CMK (cell line): ENCODE results near the gene MRM2.

Experiments used
- DNase-seq: peaks from one replicate; pipeline ENCODE4 v3.0.0-alpha.2; 2010; ENCODE audit warnings: low read depth

Gene MRM2

DNA sequence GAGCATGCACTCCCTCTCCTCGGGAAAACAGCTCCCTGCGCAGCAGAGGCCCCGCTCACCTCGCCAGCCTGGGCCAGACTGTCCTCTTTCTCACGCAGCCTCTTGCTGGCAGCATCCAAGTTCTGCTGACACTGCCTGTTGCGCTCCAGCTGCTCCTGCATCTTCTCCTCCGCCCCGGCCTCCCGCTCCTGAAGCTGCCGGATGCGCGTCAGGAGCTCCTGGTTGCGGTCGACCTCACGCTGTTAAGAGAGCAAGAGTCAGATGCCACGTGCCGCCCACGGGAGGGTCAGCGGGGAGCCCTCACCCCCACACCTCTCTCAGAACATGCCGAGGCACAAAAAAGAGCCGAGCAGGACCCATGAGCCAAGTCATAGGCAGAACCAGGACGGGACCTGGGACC lies 19.5 kb downstream of the MRM2 start:
- no peak for DNase-seq

DNA sequence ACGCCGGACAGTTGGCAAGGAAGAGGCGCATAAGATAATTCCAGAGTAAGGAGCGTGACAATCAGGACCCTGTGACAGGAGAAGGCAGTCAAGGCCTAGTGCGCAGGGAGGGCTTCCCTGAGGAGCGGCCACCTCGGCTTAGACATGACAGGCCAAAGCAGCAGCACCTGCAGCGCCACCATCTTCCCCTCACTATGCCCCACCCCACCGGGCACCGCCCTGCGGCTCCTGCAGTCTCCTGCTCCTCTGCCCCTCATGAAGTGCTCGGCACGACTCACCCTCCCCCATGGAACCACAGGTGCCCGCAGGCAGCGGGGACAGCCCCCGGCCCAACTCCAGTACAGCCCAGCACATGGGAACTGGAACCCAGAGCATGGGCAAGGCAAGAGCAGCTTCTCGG lies 21.1 kb downstream of the MRM2 start:
- DNase-seq, result no peak

GRCh38 chr7:2220506-2220905 lies 21.5 kb downstream of the MRM2 start:
- no peak for DNase-seq

DNA sequence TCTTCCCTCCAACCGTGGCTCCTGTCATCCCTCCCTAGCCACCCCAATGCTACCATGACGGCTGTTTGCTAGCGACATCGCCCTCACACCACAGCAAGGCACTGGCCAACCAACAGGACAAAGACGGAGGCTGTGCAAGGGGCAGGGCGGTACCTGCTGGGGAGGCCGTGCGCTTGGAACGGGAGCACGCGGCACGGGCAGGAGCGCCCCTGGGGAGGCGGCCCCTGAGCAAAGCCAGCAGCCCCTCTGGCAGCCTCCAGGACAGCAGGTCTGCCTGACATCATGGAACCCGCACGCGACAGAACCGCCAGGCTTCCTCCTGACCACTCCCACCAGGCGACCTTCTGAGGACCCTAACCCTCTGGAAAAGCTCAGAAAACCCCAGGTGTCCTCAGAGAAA lies 22.0 kb downstream of the MRM2 start:
- no peak for DNase-seq

DNA sequence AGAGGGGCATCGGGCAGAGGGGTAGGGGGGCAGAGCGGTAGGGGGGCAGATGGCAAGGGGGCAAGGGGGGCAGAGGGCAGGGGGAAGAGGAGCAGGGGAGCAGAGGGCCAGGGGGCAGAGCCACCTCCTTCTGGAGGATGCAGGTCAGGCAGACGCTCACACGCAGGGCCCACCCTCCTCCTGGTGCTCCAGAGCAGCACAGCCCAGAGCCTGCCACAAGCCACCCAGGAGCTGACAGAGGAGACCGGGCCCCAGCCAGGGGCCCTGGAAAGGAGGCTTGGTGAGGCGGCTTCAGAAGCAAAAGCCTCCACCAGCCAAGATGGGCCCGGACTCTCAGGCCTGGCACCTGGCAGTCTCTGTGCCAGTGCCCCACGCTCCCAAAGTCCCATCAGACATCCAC lies 22.4 kb downstream of the MRM2 start:
- no peak for DNase-seq

DNA sequence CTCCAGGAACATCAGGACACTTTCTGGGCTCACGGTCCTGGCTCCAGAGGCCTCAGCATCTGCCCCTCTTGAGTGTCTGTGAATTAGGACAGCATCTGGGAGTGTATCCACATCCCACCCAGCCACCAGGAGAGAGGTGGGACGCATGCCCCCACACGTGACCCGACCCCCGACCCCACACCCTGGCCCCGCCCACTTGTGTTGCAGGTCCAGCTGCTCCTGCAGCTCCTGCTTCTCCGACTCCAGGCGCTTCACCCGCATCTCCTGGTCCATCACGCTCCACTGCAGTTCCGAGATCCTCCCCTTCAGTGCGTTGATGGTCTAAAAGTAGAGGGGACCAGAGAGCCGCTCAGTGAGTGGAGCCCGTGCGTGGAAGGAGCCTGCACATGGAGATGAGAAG lies 22.9 kb downstream of the MRM2 start:
- DNase-seq, result no peak

DNA sequence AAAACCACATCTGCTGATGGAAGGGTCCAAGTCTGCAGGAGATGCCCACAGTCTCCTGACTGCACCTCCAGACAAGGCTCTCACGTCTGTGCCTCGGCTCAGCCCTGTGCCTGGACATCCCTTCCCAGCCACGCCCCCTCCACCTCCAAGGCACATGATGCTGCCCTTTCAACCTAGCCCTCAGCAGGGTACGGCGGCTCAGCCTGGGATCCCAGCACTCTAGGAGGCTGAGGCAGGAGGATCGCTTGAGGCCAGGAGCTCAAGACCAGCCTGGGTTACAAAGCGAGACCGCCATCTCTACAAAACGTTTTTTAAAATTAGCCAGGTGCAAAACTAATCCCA lies 23.6 kb downstream of the MRM2 start:
- no peak for DNase-seq

GRCh38 chr7:2217716-2218443 lies 24.1 kb downstream of the MRM2 start:
- DNase-seq, result no peak

DNA sequence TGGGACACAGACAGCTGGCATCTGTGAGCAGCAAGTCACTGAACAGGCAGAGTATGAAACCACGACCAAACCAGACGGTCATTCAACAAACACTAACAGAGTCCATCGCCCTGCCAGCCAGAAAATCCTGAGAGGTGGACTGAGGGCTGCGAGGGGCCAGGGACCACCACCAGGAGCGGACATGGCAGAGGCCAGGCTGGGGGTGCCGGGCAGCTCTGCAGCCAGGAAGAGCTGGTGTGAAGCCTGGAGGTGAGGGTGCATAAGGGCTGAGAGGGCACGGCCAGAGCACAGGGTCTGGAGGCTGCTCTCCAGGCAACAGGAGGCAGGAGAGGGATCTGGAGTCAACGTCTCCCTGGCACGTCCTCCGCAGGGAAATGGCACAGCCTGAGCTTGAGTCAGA lies 24.8 kb downstream of the MRM2 start:
- no peak for DNase-seq

DNA sequence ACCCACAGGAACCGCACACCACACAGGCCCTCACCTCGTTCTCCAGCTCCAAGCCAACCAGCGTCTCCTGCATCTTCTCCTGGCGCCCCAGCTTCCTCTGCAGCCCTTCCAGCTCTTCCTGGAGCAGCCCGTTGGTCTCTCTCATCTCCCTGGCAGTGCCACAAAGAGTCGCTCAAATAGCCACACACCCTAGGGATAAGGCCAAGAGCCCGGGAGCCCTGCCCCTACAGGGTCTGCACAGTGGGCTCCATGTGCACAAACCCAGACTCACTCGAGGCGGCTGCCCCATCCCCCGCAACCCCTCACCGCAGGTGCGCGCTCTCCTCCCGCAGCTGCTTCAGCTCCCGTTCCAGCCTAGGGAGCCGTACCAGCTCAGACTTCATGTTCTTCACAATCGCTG lies 26.2 kb downstream of the MRM2 start:
- DNase-seq, result no peak

DNA sequence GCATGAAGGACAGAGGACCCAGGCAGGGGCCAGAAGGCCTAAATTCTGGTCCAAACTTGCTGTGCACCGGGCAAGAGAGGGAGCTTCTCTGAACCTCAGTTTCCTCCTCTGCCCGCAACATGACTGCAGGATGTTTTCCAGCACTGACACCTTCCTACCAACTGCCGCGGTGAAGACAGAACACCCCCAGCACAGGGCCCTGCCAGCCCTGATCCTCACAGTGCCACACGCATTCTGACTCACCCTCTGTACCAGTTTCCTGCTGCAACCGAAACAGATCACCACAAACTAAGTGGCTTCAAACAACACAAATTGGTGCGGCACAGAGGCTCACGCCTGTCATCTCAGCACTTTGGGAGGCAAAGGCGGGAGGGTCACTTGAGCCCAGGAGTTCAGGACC lies 27.4 kb downstream of the MRM2 start:
- DNase-seq, result no peak

DNA sequence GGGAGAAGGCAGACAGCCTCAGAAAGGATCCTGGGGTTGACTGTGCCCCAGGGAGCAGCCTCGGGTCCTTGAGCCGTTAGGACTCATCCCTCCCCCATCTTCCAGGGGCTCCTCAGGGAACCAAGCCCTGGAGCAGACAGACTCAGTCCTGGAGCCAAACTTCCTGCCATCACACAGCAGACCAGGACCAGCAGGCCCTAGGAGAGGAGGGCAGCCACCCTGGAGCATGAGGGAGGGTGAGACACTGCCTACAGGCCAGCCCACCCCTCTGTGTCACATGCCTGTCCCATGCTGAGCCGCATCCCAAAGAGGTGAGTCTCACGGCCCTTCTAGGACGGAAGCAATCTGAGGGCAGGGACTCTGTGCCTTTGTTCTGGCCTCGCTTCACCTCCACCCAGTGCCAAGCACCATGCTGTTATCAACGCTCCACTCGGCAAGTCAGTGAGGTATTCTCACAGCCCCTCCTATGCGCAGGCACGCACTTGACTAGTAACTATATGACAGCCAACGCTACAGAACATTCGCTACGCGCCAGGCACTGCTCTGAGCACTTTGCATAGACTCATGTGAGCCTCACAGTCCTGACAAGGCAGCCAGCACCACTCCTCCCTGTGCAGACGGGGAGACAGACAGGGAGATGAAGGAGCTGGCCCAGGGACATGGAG lies 28.3 kb downstream of the MRM2 start:
- DNase-seq, result no peak

DNA sequence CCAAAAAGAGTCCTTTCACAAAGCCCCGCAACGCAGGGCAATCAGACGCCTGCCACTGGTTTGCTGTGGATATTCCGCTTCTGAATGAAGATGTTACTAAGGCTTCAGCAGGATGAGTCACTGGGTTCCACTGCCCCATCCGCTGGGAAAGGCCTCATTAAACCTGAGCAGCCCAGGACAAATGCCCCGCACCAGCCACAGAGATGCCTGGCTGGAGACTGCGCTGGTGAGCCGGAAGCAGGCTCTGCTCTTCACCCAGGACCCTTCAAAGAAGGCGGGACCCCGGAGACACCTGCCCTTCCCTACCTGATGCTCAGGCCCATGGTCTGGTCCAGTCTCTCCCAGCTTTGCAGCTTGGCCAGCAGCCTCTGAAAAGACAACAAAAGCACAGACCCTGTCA lies 29.1 kb downstream of the MRM2 start:
- DNase-seq, result no peak

GRCh38 chr7:2211926-2212325 lies 30.1 kb downstream of the MRM2 start:
- no peak for DNase-seq

DNA sequence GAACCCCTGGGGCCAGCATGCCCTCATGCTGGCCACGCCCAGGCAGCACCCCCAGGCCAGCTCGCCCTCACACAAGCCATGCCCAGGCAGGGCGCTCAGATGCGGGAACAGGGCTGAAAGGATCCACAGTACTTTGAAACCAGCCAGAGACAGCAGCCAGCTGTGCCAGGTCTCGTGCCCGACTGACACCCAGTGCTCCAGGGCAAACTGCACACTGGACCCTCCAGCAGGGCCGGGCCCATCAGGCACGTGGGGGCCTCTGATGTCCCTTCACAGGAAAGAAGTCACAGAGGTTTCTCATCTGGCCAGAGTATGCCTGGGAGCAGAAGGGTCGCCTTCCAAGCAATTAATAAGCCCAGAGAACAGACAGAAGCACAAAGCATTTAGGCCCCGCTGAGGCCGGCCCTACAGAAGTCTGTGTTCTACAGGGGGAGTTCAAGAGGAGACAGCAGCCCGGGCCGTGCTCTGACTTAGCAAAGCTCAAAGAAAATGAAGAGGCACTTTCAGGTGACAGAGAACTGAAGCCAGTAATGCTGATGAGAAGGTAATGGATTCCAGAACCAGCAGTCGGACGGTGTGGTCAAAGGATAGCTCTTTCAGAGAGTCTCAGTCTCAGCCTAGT lies 30.6 kb downstream of the MRM2 start:
- no peak for DNase-seq

- no peak for DNase-seq
Observed at GRCh38 chr7:2210551-2211258, 31.3 kb downstream of the MRM2 start.

DNA sequence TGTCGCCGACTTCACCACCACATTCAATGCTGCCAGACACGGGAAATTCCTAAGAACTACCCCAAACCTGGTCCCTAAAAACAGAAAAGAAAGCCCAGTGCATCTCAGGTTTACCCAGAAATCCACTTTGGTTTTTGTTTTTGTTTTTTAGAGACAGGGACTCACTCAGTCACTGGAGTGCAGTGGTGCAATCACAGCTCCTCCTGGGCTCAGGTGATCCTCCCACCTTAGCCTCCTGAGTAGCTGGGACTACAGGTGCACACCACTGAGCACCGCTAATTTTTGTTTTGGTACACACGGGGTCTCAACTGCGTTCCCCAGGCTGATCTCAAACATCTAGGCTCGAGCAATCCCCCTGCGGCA lies 32.1 kb downstream of the MRM2 start:
- no peak for DNase-seq

- peak; percentile 22 for DNase-seq
Observed at GRCh38 chr7:2209146-2209960, 32.7 kb downstream of the MRM2 start.

DNA sequence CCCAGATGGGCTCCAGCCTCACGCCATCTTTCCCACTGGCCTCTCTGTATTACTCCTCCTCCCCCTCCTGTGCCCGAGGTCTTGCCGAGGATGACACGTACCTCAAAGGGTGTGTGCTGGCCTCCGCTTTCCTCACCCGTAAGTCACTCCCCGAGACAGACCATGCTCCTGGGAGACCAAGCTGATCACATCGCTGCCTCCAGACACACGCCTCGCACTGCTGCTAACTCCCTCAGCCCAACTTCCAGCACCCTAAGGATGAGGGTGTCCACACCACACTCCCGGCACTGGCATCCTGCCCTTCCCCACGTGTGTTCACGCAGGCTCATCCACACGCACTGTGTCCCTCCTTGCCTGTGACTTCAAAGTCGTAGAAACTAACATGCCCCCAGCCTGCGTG lies 33.3 kb downstream of the MRM2 start:
- no peak for DNase-seq

GRCh38 chr7:2205036-2205780 lies 36.8 kb downstream of the MRM2 start:
- no peak for DNase-seq

DNA sequence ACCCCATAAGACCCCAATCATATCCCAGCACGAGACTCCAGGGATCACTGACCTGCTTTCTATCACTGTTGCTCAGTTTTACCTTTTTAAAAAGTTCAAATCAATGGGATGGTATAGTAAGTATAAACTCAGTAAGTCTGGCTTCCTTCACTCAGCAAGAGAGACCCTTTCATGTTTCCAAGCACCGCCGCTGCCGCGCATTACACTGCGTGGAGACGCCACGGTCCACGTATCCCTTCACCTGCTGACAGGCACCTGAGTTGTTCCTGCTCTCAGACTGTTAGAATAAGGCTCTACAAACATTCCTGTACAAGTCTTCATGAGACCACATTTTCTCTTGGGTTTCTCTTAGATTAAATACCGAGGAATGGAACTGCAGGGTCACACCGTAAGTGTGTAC lies 37.6 kb downstream of the MRM2 start:
- no peak for DNase-seq
